ENCODE data around the gene TPRKB. TPM values are rescaled to one million over a fixed set of nuclear protein-coding genes. Genes with fewer than 3 reads are reported as not detected.
A peak's percentile ranks its signal among the peaks of the same experiment; 100 is the strongest.
"Not testable (repeated sequence)": the region's sequence is repeated elsewhere in the genome, so short reads cannot be mapped to it uniquely, and the experiment has no call there.

TPRKB gene
- total RNA-seq, 1 donor from 2014 or later: 28.3 TPM

DNA sequence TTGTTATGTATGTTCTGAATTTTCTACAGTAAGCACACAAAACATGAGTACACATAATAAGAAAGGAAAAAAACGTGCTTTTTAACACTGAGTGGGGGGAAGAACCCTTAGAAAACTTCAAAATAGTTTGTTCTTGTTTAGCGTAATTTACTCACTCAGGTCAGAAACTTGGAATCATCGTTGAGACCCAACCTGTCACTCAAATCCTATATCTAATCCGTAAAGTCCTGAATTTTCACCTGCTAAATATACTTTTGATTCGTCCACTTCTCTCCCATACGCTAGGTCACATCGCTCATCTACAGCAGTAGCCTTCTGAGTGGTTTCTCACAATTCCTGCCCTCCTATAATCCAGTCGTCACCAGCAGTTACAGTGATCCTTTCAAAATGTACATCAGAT is 767 bp downstream of the TPRKB start:
- ATAC-seq: no peak

DNA sequence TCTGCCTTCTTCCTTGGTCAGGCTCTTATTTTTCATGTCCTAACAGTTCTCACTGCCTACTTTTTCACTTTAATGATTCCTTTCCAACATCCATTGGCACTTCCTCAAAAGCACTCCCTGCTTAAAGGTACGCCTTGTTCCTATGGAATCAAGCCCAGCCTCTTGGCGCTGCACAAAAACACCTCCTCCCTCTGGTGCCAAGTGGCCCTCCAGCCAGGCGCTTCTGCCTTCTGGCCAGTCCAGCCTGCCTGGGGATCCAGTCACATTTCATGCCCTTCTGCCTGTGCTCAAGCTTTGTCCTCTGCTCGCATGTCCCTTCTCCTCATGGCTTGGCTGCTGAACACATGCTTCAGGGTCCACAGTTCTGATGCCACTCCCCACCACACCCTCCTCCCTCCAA is 6.3 kb downstream of the TPRKB start:
- peak; percentile 37 for ATAC-seq

DNA sequence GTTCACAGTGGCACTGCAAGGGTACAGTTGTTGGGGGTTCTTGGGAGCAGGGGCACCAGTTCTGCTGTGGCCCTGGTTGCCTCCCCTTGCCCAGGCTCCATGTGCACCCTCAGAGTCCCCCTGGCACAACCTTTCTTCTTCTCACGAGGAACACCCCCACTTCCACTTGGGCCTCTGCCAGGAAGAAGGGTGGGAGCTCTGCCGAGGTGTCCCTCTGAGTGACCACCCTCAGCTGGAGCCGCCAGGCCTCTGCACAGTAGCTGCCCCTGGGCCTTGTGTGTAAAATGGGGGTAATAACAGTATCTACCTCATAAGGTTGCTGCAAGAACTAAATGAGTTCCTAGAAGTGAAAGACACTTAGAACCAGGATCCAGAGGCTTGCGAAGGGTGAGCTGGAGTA is 8.4 kb downstream of the TPRKB start:
- ATAC-seq: no peak

DNA sequence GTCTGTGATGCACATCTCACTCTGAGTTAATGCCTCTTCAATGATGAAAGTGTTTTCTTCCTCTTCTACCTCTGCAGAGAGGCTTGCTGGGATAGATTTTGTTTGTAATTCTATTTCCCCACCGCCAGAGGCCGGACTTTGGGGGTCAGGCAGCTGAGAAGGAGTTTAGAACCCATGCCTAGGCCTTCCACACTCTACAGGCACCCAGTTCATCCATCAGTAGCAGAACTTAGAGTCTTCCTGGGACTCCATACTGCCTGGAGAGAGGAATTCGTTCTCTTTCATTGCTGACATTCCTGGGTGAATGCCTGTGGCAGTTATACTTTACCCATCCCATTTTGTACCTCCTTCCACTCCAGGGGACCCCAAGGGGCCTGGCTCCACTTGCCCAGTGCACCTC is 9.1 kb downstream of the TPRKB start:
- ATAC-seq: no peak

DNA sequence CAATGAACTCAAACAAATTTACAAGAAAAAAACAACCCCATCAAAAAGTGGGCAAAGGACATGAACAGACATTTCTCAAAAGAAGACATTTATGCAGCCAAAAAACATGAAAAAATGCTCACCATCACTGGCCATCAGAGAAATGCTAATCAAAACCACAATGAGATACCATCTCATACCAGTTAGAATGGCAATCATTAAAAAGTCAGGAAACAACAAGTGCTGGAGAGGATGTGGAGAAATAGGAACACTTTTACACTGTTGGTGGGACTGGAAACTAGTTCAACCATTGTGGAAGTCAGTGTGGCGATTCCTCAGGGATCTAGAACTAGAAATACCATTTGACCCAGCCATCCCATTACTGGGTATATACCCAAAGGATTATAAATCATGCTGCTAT is 10.5 kb downstream of the TPRKB start:
- ATAC-seq: not testable (repeated sequence)

DNA sequence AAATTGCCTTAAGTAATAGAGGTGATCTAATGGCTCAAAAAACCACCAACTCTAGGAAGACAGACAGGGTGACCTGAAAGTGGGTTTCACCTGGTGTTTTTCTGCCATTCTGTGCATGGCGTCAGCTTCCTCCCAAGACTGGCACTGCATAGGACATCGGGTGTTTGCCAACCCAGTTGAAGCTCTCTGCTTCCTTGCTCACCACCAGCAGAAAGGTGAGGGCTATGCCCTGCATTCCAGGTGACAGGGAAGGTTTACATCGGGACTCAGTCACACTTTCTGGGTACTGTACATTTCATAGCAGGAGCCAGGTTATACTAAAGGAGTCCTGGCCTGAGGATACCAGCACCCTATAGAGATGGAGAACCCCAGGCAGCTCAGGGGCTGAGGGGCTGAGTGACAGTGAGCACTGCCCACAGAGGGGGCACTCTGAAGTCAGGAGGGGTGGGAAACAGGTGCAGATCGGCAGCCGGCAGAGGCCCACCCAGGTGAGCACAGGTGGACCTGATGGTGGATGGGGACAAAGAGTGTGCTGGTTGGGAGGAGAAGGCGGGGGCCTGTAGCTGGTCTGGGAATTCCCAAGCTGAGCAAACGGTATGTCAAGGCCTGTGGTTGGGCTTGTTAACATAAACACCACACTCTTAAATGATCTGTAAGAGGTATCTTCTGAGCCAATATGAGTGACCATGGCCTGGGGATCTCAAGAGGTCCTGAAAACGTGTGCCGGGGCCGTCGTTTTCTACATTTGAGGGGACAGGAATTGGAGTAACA is 18.1 kb downstream of the TPRKB start:
- no peak for ATAC-seq

DNA sequence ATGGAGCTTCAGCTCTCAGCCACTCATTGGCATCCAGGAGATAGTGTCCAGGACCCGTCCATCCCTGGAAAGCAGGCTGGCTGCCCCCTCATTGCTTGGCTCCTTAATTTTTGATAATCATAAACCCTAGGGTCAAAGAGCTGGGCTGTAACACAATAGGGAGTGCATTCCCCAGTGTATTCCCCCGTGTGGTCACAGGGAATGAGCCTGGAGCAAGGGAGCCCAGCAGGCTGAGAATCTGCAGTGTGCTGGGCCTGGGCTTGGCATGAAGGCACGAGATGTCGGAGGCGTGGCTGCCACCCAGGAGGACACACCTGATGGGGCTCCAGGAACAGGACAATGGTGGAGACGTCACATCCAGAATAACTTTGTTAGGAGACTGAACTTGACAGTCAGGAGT is 18.7 kb downstream of the TPRKB start:
- ATAC-seq: no peak

DNA sequence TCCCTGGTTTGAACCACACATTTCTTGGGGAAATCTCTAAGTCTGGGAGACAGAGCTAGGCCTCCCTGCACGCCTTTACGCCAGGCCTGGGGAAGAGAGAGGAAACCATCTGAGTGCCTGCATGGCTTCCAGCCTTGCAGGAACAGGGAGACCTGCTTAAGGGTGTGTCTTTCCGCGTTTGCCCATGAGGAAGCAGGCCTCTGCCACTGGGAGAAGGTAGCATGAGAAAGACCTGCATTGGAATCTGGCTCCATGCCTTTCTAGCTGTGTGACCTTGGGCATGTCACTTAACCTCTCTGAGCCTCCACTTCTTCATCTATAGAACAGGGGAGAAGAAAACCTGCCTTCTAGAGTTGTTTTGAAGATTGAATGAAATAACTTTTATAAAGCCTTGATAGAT is 19.4 kb downstream of the TPRKB start:
- not testable (repeated sequence) for ATAC-seq

DNA sequence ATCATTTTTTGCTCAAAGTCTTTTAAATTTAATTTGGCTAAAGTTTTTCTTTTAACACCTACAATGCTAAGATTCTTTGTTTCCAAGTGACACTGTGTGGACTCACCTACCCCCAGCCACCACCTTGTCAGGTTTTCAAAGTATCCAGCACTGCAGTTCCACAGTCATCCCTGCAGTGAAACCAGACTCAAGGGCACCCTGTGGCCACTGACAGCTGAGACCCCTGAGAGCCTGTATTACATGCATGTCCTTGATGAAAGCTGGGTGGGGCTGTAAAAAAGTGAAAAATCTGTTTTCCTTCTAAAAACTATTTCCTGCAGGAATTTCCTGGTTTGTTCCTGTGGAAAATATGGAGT is 19.9 kb downstream of the TPRKB start:
- no peak for ATAC-seq

DNA sequence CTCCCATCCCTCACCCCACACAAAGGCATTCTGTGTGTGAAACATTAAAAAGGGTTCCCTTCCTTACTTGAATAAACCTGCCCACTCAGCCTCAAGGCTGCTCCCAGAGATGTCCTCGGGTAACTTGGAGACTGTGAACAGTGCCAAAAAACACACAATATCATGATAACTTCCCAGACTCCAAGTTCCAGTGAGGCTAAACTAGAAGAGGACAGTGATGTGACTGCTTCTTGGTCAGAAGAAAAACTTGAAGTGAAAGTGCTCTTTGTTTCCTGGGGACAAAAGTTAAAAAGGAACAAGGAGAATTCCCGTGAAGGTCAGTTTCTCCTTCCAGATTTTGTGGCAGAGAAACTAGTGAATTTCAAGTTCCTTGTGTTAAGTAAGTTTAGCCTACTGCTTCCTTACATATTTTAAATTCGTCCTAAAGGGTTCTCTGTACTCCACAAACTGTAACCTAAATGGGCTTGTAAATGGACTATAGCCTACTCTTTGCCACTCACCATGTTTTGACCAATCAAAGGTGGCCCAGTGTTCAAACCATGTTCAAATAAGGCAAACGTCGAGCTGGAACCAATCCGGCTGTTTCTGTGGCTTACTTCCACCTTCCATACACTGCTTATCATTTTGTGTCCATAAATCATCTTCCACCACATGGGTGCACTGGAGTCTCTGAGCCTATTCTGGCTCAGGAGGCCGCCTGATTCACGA is 20.4 kb downstream of the TPRKB start:
- no peak for ATAC-seq

DNA sequence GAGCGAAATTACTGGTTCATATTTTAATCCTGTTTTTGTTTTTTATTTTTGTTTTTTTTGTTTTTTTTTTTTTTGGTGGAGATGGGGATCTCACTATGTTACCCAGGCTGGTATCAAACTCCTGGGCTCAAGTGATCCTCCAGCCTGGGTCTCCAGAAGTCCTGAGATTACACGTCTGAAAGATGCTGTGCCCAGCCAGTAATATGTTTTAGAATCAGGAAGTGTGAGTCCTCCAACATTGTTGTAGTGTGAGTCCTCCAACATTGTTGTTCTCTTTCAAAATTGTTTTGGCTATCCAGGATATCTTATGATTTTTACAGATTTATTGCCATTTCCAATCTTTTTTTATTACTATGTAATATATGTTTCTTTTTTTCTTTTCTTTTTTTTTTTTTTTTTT is 23.1 kb downstream of the TPRKB start:
- no peak for ATAC-seq

DNA sequence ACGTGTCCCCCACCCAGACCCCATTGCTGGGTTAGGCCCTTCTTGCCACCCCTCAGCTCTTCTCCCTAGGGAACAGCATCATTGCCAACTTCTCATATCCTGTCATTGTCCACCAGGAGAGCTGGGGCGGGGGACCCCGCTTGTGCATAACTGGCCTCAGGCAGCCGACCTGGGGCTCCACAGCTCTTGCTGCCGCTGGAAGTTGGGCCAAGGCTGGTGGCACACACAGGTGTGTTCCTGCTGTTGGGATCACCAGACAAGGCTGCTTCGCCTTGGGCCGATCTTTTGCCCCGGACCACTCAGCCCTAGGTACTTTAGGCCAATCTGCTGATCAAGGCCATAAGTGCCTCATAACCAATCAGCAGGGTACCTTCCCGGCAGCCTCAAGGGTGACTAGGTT is 28.6 kb downstream of the TPRKB start:
- no peak for ATAC-seq

DNA sequence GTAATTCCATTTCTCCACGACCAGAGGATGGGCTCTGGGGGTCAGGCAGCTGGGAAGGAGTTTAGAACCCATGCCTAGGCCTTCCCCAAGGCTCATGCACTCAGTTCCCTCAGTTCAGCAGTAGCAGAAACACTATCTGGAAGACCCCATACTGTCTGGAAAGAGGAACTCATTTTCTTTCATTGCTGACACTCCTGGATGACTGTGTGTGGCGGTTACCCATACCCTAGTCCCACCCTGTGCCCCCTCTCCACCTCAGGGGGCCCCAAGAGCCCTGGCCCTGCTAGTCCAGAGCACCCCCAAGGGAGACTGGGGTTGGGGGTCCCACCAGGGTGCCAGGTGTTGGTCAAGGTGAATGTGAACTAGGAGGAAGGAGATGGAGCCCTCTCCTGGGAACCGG is 29.5 kb downstream of the TPRKB start:
- no peak for ATAC-seq

DNA sequence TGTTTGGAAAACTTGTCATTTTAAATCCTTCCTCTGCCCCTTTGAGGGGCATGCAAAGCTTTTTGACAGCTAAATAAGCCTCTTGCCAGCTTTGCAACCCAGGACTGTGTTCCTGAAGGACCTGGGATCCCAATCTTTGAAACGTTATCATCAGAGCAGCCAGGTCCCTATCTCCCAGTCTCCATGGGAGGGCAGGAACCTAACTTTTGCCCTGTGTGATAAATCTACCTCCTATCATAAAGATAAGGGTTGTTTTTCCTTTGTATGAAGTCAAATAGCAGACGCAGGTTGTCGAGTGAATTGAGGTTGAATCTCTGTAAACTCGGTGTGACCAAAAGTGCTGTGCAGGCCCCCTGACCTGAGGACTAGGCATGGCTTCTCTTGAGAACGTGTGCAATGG is 30.1 kb downstream of the TPRKB start:
- ATAC-seq: no peak

DNA sequence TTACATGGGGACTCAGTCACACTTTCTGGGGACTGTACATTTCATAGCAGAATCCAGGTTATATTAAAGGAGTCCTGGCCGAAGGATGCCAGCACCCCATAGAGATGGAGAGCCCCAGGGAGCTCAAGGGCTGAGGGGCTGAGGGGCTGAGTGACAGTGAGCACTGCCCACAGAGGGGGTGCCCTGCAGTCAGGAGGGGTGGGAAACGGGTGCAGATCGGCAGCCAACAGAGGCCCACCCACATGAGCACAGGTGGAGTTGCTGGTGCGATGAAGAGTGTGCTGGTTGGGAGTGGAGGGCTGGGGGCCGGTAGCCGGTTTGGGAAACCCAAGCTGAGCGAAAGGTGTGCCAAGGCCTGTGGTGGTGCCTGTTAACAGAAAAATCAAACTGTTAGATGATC is 32.1 kb downstream of the TPRKB start:
- no peak for ATAC-seq

DNA sequence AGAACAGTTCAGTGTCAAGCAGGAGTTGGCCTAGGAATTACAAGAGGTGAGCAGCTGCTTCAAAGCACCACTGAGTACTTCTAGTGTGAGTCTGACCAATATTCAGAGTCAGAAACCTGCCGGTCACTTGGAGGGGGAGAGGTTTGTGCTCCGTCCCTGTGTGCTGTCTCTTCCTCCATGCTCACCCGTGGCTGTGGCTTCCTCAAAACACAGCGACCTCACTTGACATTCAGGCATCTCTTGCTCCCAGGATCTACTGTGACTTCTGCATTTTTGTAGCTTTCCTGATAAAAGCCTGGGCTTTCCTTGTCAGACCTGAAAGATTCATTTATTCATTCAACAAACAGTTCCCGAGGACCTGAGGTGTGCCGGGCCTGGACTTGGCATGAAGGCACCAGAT is 32.9 kb downstream of the TPRKB start:
- ATAC-seq: no peak

DNA sequence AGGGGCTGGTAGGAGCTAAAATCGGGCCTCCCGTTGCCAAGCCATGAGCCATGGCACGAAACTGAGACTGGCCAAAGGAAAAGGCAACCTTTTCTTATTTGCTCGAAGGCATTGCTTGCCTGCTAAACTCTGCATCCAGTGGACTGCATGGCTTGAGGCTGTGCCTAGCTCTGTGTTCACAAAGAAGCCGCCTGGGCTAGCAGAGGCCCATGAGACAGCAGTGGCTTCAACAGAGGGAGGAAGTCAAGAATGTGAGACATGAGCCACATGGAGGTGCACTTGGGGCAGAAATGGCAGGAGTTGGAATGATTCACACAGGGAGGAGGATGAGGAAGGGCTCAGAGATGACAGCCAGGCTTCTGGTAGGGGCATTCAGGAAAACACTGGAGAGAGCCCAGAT is 33.5 kb downstream of the TPRKB start:
- ATAC-seq: no peak

DNA sequence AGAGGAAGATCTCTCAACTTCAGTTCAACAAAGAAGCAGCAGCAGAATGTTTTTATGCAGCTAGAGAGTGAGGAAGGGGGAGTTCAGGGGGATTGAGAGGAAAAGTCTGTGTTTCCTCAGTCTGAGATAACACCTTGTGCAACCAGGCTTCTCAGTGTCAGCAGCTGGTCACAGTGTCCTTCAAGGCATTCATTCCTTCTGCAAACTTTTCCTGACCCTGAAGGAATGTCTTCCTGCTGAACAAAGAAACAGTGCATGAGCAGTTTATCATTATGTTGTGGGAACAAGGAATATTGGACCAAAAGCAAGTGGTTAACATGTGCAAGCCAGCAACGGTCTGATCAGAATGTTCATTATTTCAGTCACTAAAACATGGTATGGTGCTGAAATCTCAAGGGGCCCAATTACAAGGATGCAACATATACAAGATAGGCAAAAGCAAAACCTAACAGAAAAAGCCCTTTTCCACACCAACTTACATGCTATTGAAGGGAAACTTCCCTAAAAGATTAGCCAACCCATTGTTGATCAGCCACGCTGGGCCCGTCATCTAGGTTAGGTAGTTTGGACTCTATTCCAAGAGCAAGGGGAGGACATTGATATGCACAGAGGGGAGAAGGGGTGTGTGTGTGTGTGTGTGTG is 34.2 kb downstream of the TPRKB start:
- ATAC-seq: not testable (repeated sequence)

DNA sequence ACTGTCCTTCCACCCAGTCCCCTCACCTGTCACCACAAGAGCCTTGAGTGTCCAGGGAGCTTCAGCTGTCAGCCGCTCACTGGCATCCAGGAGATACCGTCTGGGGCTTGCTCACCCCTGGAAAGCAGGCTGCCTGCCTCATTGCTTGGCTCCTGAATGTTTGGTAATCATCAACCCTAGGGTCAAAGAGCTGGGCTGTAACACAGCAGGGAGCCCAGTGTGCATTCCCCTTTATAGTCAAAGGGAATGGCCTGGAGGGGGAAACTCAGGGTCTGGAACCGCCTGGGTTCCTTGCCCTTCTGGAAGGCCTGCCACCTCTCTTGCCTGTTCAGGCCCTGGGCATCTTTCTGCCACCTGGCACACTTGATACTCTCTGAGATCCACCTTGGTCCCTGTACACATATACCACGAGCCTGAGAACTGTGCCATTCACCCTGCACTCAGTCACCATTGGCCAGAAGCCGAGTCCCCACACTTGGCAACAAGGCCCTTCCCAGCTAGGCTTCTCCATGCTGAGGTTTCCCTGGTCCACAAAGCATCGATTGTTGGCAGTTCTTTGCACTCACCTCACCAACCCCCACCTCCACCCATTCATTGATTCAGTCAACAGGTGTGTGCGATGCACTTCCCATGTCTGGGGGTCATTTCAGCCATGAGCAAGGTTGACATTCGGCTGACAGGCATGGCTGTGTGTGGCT is 35.0 kb downstream of the TPRKB start:
- no peak for ATAC-seq

DNA sequence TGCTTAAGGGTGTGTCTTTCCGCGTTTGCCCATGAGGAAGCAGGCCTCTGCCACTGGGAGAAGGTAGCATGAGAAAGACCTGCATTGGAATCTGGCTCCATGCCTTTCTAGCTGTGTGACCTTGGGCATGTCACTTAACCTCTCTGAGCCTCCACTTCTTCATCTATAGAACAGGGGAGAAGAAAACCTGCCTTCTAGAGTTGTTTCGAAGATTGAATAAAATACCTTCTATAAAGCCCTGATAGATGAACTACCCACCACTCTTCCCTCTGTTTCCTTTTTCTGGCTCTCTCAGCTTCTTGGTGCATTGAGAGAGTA is 35.7 kb downstream of the TPRKB start:
- not testable (repeated sequence) for ATAC-seq

DNA sequence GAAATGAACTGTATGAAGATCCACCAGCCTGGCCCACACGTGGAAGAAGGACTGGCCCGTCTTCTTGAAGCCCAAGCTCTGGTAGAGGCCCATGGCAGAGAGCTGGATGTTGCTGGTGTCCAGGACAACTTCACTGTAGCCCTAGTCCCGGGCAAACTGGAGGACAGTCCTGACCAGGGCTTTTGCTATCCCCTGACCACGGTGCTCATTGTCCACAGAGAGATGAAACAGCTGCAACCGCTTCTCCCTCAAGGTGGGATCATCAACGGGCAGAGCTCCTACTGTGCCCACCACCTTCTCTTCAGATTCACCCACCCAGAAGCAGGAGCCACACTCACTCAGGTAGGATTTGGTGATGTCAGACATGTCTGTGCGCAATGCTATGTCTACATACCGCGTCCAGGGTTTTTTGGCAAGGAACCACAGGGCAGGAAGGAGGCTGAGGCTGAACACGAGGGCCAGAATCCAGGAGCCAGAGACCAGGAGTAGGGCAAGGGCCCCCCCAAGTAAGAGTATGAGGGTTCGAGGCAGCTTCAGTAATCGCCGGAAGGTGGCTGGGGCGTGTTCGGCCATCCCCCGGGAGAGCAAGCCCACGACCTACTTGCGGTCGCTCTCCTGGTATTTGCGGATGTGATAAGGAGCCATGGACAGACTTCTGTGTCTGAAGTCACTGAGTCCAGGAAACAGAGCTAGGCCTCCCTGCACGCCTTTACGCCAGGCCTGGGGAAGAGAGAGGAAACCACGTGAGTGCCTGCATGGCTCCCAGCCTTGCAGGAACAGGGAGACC is 36.3 kb downstream of the TPRKB start:
- no peak for ATAC-seq

DNA sequence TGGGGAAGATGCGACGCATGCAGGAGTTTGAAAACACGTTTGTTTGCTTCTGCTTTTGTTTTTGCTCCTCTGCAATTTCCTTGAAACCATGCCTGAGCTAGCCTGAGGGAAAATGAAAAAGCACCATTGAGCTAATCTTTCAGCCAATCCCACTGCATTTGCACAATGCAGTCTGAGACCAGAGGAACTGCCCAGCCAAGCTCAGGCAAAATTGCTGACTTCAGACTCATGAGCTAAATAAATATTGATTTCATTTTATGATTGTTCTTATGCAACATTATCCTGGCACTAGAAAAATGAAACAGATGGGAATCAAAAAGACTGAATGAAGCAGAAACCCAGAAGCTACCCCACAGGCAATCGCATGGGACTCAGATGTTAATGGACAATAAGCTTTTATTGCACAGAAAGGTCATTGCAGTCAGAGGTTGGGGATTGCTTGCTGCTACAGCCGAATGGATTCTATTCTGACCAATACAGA is 37.0 kb downstream of the TPRKB start:
- peak; percentile 76 for ATAC-seq

DNA sequence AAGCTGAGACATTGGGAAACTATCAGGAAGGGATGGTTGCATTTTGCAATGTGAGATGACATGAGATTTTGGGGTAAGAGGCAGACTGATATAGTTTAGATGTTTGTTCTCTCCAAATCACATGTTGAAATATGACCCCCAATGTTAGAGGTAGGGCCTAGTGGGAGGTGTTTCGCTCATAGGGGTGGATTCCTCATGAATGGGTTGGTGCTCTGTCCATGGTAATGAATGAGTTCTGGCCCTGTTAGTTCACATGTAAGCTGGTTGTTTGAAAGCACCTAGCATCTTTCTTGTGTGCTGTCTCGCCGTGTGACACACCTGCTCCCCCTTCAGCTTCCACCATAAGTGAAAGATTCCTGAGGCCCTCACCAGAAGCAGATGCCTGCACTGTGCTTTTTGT is 37.7 kb downstream of the TPRKB start:
- ATAC-seq: no peak
